ENCODE results near the gene C1orf141.

The C1orf141 gene

DNA sequence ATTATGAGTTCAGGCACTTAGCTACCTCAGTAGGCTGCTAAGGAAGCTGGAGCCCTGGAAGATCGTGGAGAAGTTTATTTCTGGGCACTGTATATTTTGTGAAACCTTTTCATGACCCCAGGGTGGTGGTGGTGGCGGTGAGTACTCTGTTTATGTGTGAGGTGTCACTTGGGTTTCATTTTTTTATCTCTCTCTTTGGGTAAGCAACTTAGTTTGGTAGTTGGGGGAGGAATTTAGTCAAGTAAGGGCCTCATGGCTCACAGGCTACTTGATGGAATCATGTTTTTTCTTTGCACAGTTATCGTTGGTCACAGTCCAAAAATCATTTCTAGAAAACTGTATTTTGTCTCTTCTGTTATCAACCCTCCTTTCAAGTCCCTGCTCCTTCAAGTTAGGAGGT, 33.9 kb downstream of the C1orf141 start:
- no peaks in the 10 kb centered on the region for H3K9me3 ChIP-seq (ENCODE audit: control insufficient read depth, low read length)
- H3K18ac ChIP-seq (ENCODE audit: low read depth in 1 of 2, low read length in 2 of 2), result no peak overlapping the region
- H3K27ac ChIP-seq (ENCODE audit: low read length, poor library complexity, severe bottlenecking), result no peak overlapping the region
- H2AFZ ChIP-seq (ENCODE audit: low read depth, low read length), result no peak overlapping the region
- no peaks in the 10 kb centered on the region for H3K27me3 ChIP-seq (ENCODE audit: control insufficient read depth in 1 of 2, insufficient read depth in 1 of 2, low read length in 2 of 2)
- H3K4ac ChIP-seq (ENCODE audit: low read depth in 1 of 2, low read length in 2 of 2), result no peak overlapping the region
- no peak overlapping the region for H3K4me2 ChIP-seq (ENCODE audit: low read length, poor library complexity, severe bottlenecking)
- H4K91ac ChIP-seq (ENCODE audit: low read length), result no peak overlapping the region
- H3K79me1 ChIP-seq (replicated peaks; ENCODE audit: low read length, poor library complexity, severe bottlenecking), result no peaks in the 10 kb centered on the region
- no peak overlapping the region for H2BK120ac ChIP-seq (ENCODE audit: low read depth, low read length)
- H3K14ac ChIP-seq (ENCODE audit: low read length in 2 of 2), result no peak overlapping the region
- no peak overlapping the region for H3K23ac ChIP-seq (ENCODE audit: low read length in 2 of 2)
- H3K4me1 ChIP-seq (ENCODE audit: control insufficient read depth, insufficient read depth, low read depth, low read length), result peaks cover 3% of the 10 kb centered on the region
- H2BK12ac ChIP-seq (ENCODE audit: low read length in 2 of 2), result no peak overlapping the region
- no peak overlapping the region for H3K9ac ChIP-seq (ENCODE audit: low read length)
- H3K36me3 ChIP-seq (ENCODE audit: control insufficient read depth in 1 of 2, insufficient read depth in 2 of 2, low read depth in 1 of 2, low read length in 2 of 2), result no peaks in the 10 kb centered on the region
- no peak overlapping the region for H2BK15ac ChIP-seq (ENCODE audit: low read depth, poor library complexity, severe bottlenecking)
- no peak overlapping the region for H3K4me3 ChIP-seq (ENCODE audit: insufficient read depth in 1 of 2, low read depth in 1 of 2, low read length in 2 of 2)
- no peak for DNase-seq
- WGBS, result 48% methylated on average over 3 of the region's 3 CpGs
- no peak overlapping the region for H4K8ac ChIP-seq (ENCODE audit: low read length)
- H2BK5ac ChIP-seq (ENCODE audit: low read depth, low read length, poor library complexity, severe bottlenecking), result no peak overlapping the region
- H2AK5ac ChIP-seq (ENCODE audit: low read length, severe bottlenecking), result no peak overlapping the region

DNA sequence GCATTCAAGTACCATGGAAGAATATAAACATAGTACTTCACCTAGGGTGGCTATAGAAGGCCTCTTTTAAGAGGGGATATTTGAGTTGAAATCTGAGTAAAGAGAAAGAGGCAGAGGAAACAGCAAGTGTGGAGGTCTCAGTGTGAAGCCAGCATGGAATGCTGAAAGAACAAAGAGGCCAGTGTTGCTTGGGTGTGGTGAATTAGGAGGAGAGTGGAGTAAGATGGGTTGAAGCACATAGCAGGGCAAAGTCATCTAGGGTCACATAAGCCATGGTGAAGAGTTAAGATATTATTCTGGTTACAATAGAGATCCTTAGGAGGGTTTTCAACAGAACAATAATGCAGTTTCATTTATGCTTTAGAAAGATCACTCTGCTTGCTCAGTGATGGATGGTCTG, 37.5 kb downstream of the C1orf141 start:
- Histone ChIP-seq H4K91ac (ENCODE audit: low read length) (no peak overlapping the region), H3K4me3 (ENCODE audit: insufficient read depth in 1 of 2, low read depth in 1 of 2, low read length in 2 of 2) (no peak overlapping the region), H3K23ac (ENCODE audit: low read length in 2 of 2) (no peak overlapping the region), H3K9me3 (ENCODE audit: control insufficient read depth, low read length) (no peaks in the 10 kb centered on the region), H3K27me3 (ENCODE audit: control insufficient read depth in 1 of 2, insufficient read depth in 1 of 2, low read length in 2 of 2) (no peaks in the 10 kb centered on the region), H3K36me3 (ENCODE audit: control insufficient read depth in 1 of 2, insufficient read depth in 2 of 2, low read depth in 1 of 2, low read length in 2 of 2) (no peaks in the 10 kb centered on the region), H3K4me2 (ENCODE audit: low read length, poor library complexity, severe bottlenecking) (no peak overlapping the region), H3K27ac (ENCODE audit: low read length, poor library complexity, severe bottlenecking) (no peak overlapping the region), H2AFZ (ENCODE audit: low read depth, low read length) (peak overlapping the region; percentile 42), H2BK5ac (ENCODE audit: low read depth, low read length, poor library complexity, severe bottlenecking) (no peak overlapping the region), H3K79me1 (replicated peaks; ENCODE audit: low read length, poor library complexity, severe bottlenecking) (no peaks in the 10 kb centered on the region), H3K9ac (ENCODE audit: low read length) (no peak overlapping the region), H3K18ac (ENCODE audit: low read depth in 1 of 2, low read length in 2 of 2) (no peak overlapping the region), H3K4me1 (ENCODE audit: control insufficient read depth, insufficient read depth, low read depth, low read length) (peaks cover 3% of the 10 kb centered on the region), H3K4ac (ENCODE audit: low read depth in 1 of 2, low read length in 2 of 2) (no peak overlapping the region), H2BK12ac (ENCODE audit: low read length in 2 of 2) (no peak overlapping the region), H4K8ac (ENCODE audit: low read length) (no peak overlapping the region), H3K14ac (ENCODE audit: low read length in 2 of 2) (no peak overlapping the region), H2BK120ac (ENCODE audit: low read depth, low read length) (no peak overlapping the region), H2BK15ac (ENCODE audit: low read depth, poor library complexity, severe bottlenecking) (no peak overlapping the region), H2AK5ac (ENCODE audit: low read length, severe bottlenecking) (no peak overlapping the region)
- DNase-seq, result no peak

- Histone ChIP-seq H2BK5ac (ENCODE audit: low read depth, low read length, poor library complexity, severe bottlenecking) (no peak overlapping the region), H2BK15ac (ENCODE audit: low read depth, poor library complexity, severe bottlenecking) (no peak overlapping the region), H4K8ac (ENCODE audit: low read length) (no peak overlapping the region), H2AFZ (ENCODE audit: low read depth, low read length) (no peak overlapping the region), H3K4me3 (ENCODE audit: insufficient read depth in 1 of 2, low read depth in 1 of 2, low read length in 2 of 2) (no peak overlapping the region), H3K4me2 (ENCODE audit: low read length, poor library complexity, severe bottlenecking) (no peak overlapping the region), H3K14ac (ENCODE audit: low read length in 2 of 2) (no peak overlapping the region), H3K9ac (ENCODE audit: low read length) (no peak overlapping the region), H2BK120ac (ENCODE audit: low read depth, low read length) (no peak overlapping the region), H3K79me1 (replicated peaks; ENCODE audit: low read length, poor library complexity, severe bottlenecking) (no peaks in the 10 kb centered on the region), H3K27ac (ENCODE audit: low read length, poor library complexity, severe bottlenecking) (no peak overlapping the region), H4K91ac (ENCODE audit: low read length) (no peak overlapping the region), H3K27me3 (ENCODE audit: control insufficient read depth in 1 of 2, insufficient read depth in 1 of 2, low read length in 2 of 2) (no peaks in the 10 kb centered on the region), H3K4me1 (ENCODE audit: control insufficient read depth, insufficient read depth, low read depth, low read length) (peaks cover 3% of the 10 kb centered on the region), H3K36me3 (ENCODE audit: control insufficient read depth in 1 of 2, insufficient read depth in 2 of 2, low read depth in 1 of 2, low read length in 2 of 2) (no peaks in the 10 kb centered on the region), H3K4ac (ENCODE audit: low read depth in 1 of 2, low read length in 2 of 2) (no peak overlapping the region), H3K18ac (ENCODE audit: low read depth in 1 of 2, low read length in 2 of 2) (no peak overlapping the region), H2BK12ac (ENCODE audit: low read length in 2 of 2) (no peak overlapping the region), H3K23ac (ENCODE audit: low read length in 2 of 2) (no peak overlapping the region), H3K9me3 (ENCODE audit: control insufficient read depth, low read length) (peaks cover 5% of the 10 kb centered on the region), H2AK5ac (ENCODE audit: low read length, severe bottlenecking) (no peak overlapping the region)
- WGBS, result 98% methylated on average over 2 of the region's 2 CpGs
- DNase-seq, result no peak
Observed at GRCh38 chr1:67094191-67094590, 40.6 kb downstream of the C1orf141 start.

DNA sequence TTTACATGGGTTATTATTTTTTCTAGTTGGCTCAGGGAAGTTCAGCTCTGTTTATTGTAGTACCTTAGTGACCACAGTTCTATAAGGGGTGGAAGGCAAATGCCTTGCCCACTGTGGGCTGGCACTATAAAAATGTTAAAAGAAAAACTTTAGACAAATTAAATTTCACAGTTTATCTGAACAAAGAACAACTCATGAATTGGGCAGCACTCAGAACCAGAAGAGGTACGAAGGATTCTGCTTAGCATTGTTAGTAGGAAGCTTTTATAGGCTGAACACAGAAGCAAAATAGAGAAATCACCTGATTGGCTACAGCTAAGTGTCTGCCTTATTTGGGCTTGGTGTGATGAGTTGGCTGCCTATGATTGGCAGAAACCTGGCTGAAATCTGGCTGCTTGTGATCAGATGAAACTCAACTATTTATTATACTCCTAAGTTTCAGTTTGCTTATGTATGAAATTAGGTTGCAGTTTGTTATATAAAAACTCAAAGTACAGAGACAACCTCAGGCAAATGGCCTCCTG, 45.0 kb downstream of the C1orf141 start:
- H3K79me1 ChIP-seq (replicated peaks; ENCODE audit: low read length, poor library complexity, severe bottlenecking), result no peaks in the 10 kb centered on the region
- H2AK5ac ChIP-seq (ENCODE audit: low read length, severe bottlenecking), result no peak overlapping the region
- H3K4me1 ChIP-seq (ENCODE audit: control insufficient read depth, insufficient read depth, low read depth, low read length), result no peaks in the 10 kb centered on the region
- H3K9me3 ChIP-seq (ENCODE audit: control insufficient read depth, low read length), result peaks cover 9% of the 10 kb centered on the region
- H2BK12ac ChIP-seq (ENCODE audit: low read length in 2 of 2), result no peak overlapping the region
- H3K4me2 ChIP-seq (ENCODE audit: low read length, poor library complexity, severe bottlenecking), result no peak overlapping the region
- H3K9ac ChIP-seq (ENCODE audit: low read length), result no peak overlapping the region
- H3K36me3 ChIP-seq (ENCODE audit: control insufficient read depth in 1 of 2, insufficient read depth in 2 of 2, low read depth in 1 of 2, low read length in 2 of 2), result no peaks in the 10 kb centered on the region
- no peak overlapping the region for H3K14ac ChIP-seq (ENCODE audit: low read length in 2 of 2)
- 70% methylated on average over 1 of the region's 1 CpG for WGBS
- no peak overlapping the region for H2BK120ac ChIP-seq (ENCODE audit: low read depth, low read length)
- H3K23ac ChIP-seq (ENCODE audit: low read length in 2 of 2), result no peak overlapping the region
- H3K27me3 ChIP-seq (ENCODE audit: control insufficient read depth in 1 of 2, insufficient read depth in 1 of 2, low read length in 2 of 2), result no peaks in the 10 kb centered on the region
- H3K27ac ChIP-seq (ENCODE audit: low read length, poor library complexity, severe bottlenecking), result no peak overlapping the region
- no peak overlapping the region for H4K91ac ChIP-seq (ENCODE audit: low read length)
- no peak overlapping the region for H3K4me3 ChIP-seq (ENCODE audit: insufficient read depth in 1 of 2, low read depth in 1 of 2, low read length in 2 of 2)
- H2BK5ac ChIP-seq (ENCODE audit: low read depth, low read length, poor library complexity, severe bottlenecking), result no peak overlapping the region
- no peak for DNase-seq
- no peak overlapping the region for H3K4ac ChIP-seq (ENCODE audit: low read depth in 1 of 2, low read length in 2 of 2)
- H2AFZ ChIP-seq (ENCODE audit: low read depth, low read length), result no peak overlapping the region
- H4K8ac ChIP-seq (ENCODE audit: low read length), result no peak overlapping the region
- H3K18ac ChIP-seq (ENCODE audit: low read depth in 1 of 2, low read length in 2 of 2), result no peak overlapping the region
- no peak overlapping the region for H2BK15ac ChIP-seq (ENCODE audit: low read depth, poor library complexity, severe bottlenecking)

All from mesenchymal stem cell (in vitro differentiated cells and primary cell).